DOHH2 (cell line): ENCODE measurements around the gene ERC2.

ENCODE experiments used
- H3F3A ChIP-seq: fragments of 200-600 bp; sonication (generic), shearing (Covaris generic); 2 replicates; pipeline ENCODE4 v1.6.0; 2016; ENCODE audit warnings: antibody characterized with exemption, mild to moderate bottlenecking; ENCODE audit not compliant: control insufficient read depth, insufficient read depth
- H3K27ac ChIP-seq: fragments of 200-600 bp; sonication (generic); 2 replicates; pipeline ENCODE4 v1.5.1; 2014; ENCODE audit warnings: low read depth, mild to moderate bottlenecking, low read length, moderate library complexity
- H3K27me3 ChIP-seq: fragments of 200-600 bp; sonication (generic); 2 replicates; pipeline ENCODE4 v1.6.1; 2014; ENCODE audit warnings: mild to moderate bottlenecking, low read length, mixed read lengths; ENCODE audit not compliant: control insufficient read depth
- H3K36me3 ChIP-seq: fragments of 200-600 bp; sonication (generic); 2 replicates; pipeline ENCODE4 v1.6.1; 2014; ENCODE audit warnings: mild to moderate bottlenecking, low read length, moderate library complexity, mixed read lengths; ENCODE audit not compliant: control insufficient read depth
- H3K4me1 ChIP-seq: fragments of 200-600 bp; sonication (generic); 2 replicates; pipeline ENCODE4 v1.6.1; 2014; ENCODE audit warnings: mild to moderate bottlenecking, low read length, mixed read lengths; ENCODE audit not compliant: control insufficient read depth
- H3K4me2 ChIP-seq: fragments of 200-600 bp; sonication (generic); 2 replicates; pipeline ENCODE4 v1.6.0; 2014; ENCODE audit warnings: mild to moderate bottlenecking, low read length, moderate library complexity
- H3K4me3 ChIP-seq: fragments of 200-600 bp; sonication (generic); 2 replicates; pipeline ENCODE4 v1.5.1; 2014; ENCODE audit warnings: mild to moderate bottlenecking, low read length, mixed read lengths
- H3K79me2 ChIP-seq: fragments of 200-600 bp; sonication (generic); 2 replicates; pipeline ENCODE4 v1.6.1; 2014; ENCODE audit warnings: mild to moderate bottlenecking, low read length, mixed read lengths; ENCODE audit not compliant: control insufficient read depth
- H3K9me2 ChIP-seq: fragments of 200-600 bp; sonication (generic); replicated peaks from 2 replicates; pipeline ENCODE4 v1.6.1; 2014; ENCODE audit warnings: mild to moderate bottlenecking, low read length, mixed read lengths; ENCODE audit not compliant: control insufficient read depth
- H3K9me3 ChIP-seq: fragments of 200-600 bp; sonication (generic); 2 replicates; pipeline ENCODE4 v1.6.1; 2014; ENCODE audit warnings: antibody characterized with exemption, low read length, mixed read lengths; ENCODE audit not compliant: control insufficient read depth, insufficient read depth
- H4K20me1 ChIP-seq: fragments of 200-600 bp; sonication (generic); 2 replicates; pipeline ENCODE4 v1.6.0; 2014; ENCODE audit warnings: low read depth, mild to moderate bottlenecking, antibody characterized with exemption, low read length, moderate library complexity; ENCODE audit not compliant: control insufficient read depth, insufficient read depth
- EZH2phosphoT487 ChIP-seq: fragments of 200-600 bp; sonication (generic); IDR thresholded peaks from 2 replicates; pipeline ENCODE4 v1.6.1; 2017; ENCODE audit warnings: borderline replicate concordance, mild to moderate bottlenecking, antibody characterized with exemption, low read length, moderate library complexity, mixed read lengths
- TF ChIP-seq, protein P1 (sequence below): fragments of 200-600 bp; sonication (generic); IDR thresholded peaks from one replicate; pipeline ENCODE4 v1.5.1; 2014; ENCODE audit warnings: antibody characterized with exemption, mild to moderate bottlenecking, low read depth, low read length; ENCODE audit not compliant: poor library complexity, severe bottlenecking

ERC2 gene

DNA sequence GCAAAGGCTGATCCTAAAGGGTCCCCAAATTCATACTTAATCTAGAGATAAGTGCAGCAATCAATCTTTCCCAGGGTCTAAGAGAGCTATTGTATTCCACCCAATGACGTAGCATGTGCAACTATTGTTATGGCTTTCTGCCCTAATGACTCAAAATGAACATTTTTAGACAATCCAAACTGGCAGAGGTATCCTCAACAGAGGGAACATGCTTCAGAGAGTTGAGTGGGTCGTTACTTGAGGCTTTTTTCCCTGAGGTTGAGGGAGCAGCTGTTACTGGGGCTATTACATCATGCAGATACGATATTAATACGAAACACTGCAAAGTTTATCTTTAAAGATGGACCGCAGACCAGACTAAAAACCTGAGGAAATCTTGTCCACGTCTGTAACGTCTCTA lies 702.9 kb downstream of the ERC2 start:
- Histone ChIP-seq H3F3A (no peaks in the 10 kb centered on the region), H3K9me2 (no peaks in the 10 kb centered on the region), H3K36me3 (no peaks in the 10 kb centered on the region), H3K4me1 (no peaks in the 10 kb centered on the region), H3K9me3 (no peaks in the 10 kb centered on the region), H4K20me1 (no peaks in the 10 kb centered on the region), H3K27me3 (no peaks in the 10 kb centered on the region), H3K4me3 (no peak overlapping the region), H3K27ac (no peak overlapping the region), H3K4me2 (no peak overlapping the region), H3K79me2 (no peaks in the 10 kb centered on the region)
- TF ChIP-seq, protein P1, sequence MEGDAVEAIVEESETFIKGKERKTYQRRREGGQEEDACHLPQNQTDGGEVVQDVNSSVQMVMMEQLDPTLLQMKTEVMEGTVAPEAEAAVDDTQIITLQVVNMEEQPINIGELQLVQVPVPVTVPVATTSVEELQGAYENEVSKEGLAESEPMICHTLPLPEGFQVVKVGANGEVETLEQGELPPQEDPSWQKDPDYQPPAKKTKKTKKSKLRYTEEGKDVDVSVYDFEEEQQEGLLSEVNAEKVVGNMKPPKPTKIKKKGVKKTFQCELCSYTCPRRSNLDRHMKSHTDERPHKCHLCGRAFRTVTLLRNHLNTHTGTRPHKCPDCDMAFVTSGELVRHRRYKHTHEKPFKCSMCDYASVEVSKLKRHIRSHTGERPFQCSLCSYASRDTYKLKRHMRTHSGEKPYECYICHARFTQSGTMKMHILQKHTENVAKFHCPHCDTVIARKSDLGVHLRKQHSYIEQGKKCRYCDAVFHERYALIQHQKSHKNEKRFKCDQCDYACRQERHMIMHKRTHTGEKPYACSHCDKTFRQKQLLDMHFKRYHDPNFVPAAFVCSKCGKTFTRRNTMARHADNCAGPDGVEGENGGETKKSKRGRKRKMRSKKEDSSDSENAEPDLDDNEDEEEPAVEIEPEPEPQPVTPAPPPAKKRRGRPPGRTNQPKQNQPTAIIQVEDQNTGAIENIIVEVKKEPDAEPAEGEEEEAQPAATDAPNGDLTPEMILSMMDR: no peak
- TF ChIP-seq EZH2phosphoT487: no peak

DNA sequence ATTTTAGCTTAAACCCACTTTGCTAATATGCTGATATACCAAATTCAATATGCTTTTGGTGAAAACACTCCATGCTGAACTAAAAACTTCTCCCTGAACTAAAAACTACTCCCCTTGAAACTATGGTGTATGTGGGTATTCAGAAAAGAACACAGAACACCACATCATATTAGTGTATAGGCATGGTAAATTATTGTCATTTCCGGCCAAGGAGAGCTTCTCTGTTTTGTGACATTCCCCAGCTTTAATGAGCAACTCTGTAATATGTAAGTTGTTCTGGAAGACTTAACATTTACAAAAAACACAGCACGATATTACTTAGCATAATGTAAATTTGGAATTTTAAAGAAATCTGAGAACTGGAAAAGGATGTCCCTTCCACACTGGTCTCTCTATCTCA lies 711.3 kb downstream of the ERC2 start:
- H3K4me2 ChIP-seq: no peak overlapping the region
- no peaks in the 10 kb centered on the region for H3K79me2 ChIP-seq
- H3K4me3 ChIP-seq: no peak overlapping the region
- H4K20me1 ChIP-seq: no peaks in the 10 kb centered on the region
- no peaks in the 10 kb centered on the region for H3K36me3 ChIP-seq
- no peaks in the 10 kb centered on the region for H3F3A ChIP-seq
- peaks cover 4% of the 10 kb centered on the region; the same call in 1 of the 2 replicates for H3K4me1 ChIP-seq
- TF ChIP-seq, protein P1: no peak
- no peak for TF ChIP-seq EZH2phosphoT487
- no peaks in the 10 kb centered on the region for H3K9me2 ChIP-seq
- no peaks in the 10 kb centered on the region for H3K9me3 ChIP-seq
- no peak overlapping the region for H3K27ac ChIP-seq
- H3K27me3 ChIP-seq: no peaks in the 10 kb centered on the region

DNA sequence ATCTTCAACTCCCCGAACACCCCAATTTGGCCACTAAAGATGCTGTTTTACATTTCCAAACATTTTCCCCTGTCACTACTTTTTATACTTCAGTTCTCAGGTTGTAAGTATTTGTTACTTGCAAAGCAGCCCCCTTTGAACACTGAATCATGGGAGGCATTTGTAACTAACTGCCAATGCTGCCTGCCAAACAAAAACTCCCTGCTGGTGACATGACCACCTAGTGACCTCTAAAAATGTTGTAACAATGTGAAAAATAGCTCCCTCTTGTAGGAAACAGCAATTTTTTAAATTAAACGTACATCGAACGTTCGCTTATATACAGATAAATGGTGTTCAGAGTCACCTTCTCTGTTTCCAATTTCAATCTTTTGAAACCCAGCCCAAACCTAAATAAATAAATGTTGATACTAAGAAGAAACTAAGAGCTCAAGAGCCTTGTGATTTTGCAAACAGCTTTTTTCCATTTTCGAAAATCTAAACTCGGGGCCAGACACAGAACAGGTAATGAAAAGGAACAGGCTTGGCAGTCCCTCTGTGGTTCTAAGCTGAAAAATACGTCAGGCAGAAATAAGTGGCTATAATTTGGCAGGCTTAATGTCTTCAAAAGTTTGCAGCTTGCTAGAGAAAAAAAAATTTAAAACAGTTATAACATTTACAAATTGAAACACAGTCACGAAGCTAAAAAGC lies 712.6 kb downstream of the ERC2 start:
- no peak for TF ChIP-seq EZH2phosphoT487
- TF ChIP-seq, protein P1: no peak
- H3K27me3 ChIP-seq: no peaks in the 10 kb centered on the region
- H3K36me3 ChIP-seq: no peaks in the 10 kb centered on the region
- H3K4me1 ChIP-seq: peaks cover 4% of the 10 kb centered on the region; the same call in 1 of the 2 replicates
- no peaks in the 10 kb centered on the region for H3K9me2 ChIP-seq
- no peaks in the 10 kb centered on the region for H3K79me2 ChIP-seq
- H3K27ac ChIP-seq: no peak overlapping the region
- H3F3A ChIP-seq: no peaks in the 10 kb centered on the region
- H3K4me3 ChIP-seq: no peak overlapping the region
- H3K4me2 ChIP-seq: no peak overlapping the region
- H3K9me3 ChIP-seq: no peaks in the 10 kb centered on the region
- H4K20me1 ChIP-seq: no peaks in the 10 kb centered on the region
